Embryonic facial prominence (tissue), 1 donor: ENCODE measurements around the gene DENND10.
"Not testable (repeated sequence)": the region's sequence is repeated elsewhere in the genome, so short reads cannot be mapped to it uniquely, and the experiment has no call there.

Source experiments
- DNase-seq: peaks from one replicate; pipeline ENCODE4 v3.0.0-alpha.2; 2016; ENCODE audit errors: extremely low spot score

Gene DENND10

GRCh38 chr10:119103903-119104653, at the start of gene DENND10:
DENND10 (plus strand) TSS chr10:119104113; CDS start chr10:119104143, 30 bp downstream.
- DNase-seq: peak; percentile 58

- DNase-seq: no peak
These were observed 48.4 kb upstream of the DENND10 start for GRCh38 chr10:119055472-119055871.

GRCh38 chr10:119058010-119058409, 45.9 kb upstream of the DENND10 start:
- no peak for DNase-seq

- no peak for DNase-seq
These were observed 44.4 kb upstream of the DENND10 start for GRCh38 chr10:119059557-119059956.

GRCh38 chr10:119060107-119060506, 43.8 kb upstream of the DENND10 start:
- DNase-seq: no peak

GRCh38 chr10:119061352-119061751, 42.6 kb upstream of the DENND10 start:
- no peak for DNase-seq

- no peak for DNase-seq
These were observed 42.0 kb upstream of the DENND10 start for GRCh38 chr10:119061926-119062325.

GRCh38 chr10:119070395-119071165, 33.3 kb upstream of the DENND10 start:
- DNase-seq: no peak

GRCh38 chr10:119073584-119073983, 30.3 kb upstream of the DENND10 start:
- DNase-seq: no peak

- DNase-seq: no peak
These were observed 25.3 kb upstream of the DENND10 start for GRCh38 chr10:119078422-119079179.

- no peak for DNase-seq
These were observed 24.1 kb upstream of the DENND10 start for GRCh38 chr10:119079599-119080520.

- peak; percentile 85 for DNase-seq
These were observed 23.2 kb upstream of the DENND10 start, which contains the start of gene EIF3A for GRCh38 chr10:119080521-119081259. EIF3A (minus strand) TSS chr10:119080817; CDS start chr10:119080676, 141 bp downstream.

GRCh38 chr10:119084896-119085295, 19.0 kb upstream of the DENND10 start:
- no peak for DNase-seq

- DNase-seq: no peak
These were observed 16.5 kb upstream of the DENND10 start for GRCh38 chr10:119087271-119087882.

- DNase-seq: no peak
These were observed 13.7 kb upstream of the DENND10 start for GRCh38 chr10:119090026-119090795.

GRCh38 chr10:119090968-119091367, 12.9 kb upstream of the DENND10 start:
- DNase-seq: no peak

- DNase-seq: no peak
These were observed 8.3 kb upstream of the DENND10 start for GRCh38 chr10:119095640-119096039.

GRCh38 chr10:119096641-119097415, 7.1 kb upstream of the DENND10 start:
- not testable (repeated sequence) for DNase-seq
